Muscle of arm (tissue), 12 donors: ENCODE results near the gene KLHL6. TPM values are rescaled to one million over a fixed set of nuclear protein-coding genes. Genes with fewer than 3 reads are reported as not detected.
"Not testable (repeated sequence)": the region's sequence is repeated elsewhere in the genome, so short reads cannot be mapped to it uniquely, and the experiment has no call there.

Experiments
- DNase-seq: peaks from one replicate; pipeline ENCODE4 v3.0.0-alpha.2; 2013
- polyA plus RNA-seq, 12 donors: library from polyadenylated mRNA; unstranded; fragments of 120-200 nt; gene quantifications; one replicate each; pipeline ENCODE4 v1.2.1, GENCODE V29; 2013; ENCODE audit not compliant: insufficient read length in 12 of 12

Gene KLHL6
- polyA plus RNA-seq, 12 donors, result 0.98 to 2.7 (median 1.8) TPM; not detected in 2

DNA sequence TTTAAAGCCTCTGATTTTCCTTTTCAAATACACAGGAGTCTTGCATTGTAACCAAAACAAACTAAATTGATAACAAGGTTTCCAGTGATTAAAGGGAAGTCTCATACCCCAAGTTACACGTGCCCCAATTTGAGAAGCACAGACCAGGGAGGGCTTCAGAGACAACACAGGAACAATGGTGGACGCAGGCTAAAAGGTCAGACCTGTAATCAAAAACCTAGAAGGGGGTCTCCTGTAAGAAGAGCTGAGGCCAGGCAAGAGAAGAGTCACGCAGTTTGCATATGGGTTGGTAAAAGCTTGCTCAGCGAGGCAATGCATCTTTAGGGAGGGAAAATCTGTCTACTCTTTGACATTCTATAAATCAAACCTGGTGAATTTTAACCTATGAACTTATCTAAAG lies 68.5 kb downstream of the KLHL6 start:
- no peak for DNase-seq

GRCh38 chr3:183486472-183486871 lies 69.0 kb downstream of the KLHL6 start:
- no peak for DNase-seq

DNA sequence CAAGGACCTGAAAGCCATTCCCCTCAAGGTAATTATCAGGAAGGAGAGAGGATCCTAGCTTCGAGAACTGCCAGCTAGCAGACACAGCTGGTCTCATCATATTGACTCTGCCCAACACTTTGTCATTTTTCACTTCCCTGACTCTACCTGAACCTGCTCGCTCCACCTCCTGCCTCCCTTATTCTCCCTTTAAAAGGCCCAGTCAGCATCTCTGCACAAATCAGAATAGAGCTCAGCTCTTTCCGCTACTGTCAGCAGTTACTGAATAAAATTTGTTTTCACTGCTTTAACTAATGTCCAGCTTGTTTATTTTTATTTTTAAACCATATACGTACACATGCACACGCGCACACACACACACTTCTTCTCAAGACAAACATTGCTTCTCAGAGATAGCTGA lies 69.9 kb downstream of the KLHL6 start:
- no peak for DNase-seq

- DNase-seq, result no peak
Observed at GRCh38 chr3:183485093-183485492, 70.4 kb downstream of the KLHL6 start.

DNA sequence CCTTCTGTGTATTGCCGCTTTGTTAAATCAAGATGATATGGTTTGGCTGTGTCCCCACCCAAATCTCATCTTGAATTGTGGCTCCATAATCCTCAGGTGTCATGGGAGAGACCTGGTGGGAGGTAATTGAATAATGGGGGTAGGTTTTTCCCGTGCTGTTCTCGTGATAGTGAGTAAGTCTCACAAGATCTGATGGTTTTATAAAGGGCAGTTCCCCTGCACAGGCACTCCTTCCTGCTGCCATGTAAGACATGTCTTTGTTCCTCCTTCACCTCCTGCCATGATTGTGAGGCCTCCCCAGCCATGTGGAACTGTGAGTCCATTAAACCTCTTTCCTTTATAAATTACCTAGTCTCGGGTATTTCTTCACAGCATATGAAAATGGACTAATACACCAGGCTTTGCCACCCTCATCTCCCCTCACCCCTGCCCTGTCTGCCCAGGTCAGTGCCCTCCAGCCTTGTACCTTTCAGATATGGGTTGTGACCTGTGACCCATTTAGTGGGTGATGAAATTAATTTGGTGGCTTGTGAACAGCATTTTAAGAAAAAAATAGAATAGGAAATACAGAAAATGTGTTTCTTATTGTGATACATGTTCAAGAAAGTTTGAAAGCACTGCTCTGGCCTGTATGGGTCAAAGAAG lies 71.0 kb downstream of the KLHL6 start:
- no peak for DNase-seq

DNA sequence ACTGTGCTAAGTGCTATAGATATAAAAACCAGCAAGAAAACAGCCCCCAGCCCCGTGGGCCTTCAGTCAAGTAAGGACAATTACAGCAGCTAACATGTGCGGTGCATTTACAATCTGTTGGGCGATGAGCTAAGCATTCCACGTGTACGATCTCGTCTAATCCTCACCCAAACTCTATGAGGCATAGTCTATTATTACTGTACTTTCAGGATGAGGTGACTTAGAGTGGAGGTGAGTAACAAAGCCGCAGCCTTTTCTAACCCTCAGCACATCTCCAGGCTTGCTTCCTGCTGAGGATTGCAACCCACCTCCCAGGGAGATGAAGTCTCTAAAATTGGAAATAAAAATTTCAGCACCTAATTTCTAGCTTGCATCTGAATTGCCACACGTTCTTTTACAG lies 73.9 kb downstream of the KLHL6 start:
- no peak for DNase-seq

GRCh38 chr3:183478501-183478900 lies 77.0 kb downstream of the KLHL6 start:
- no peak for DNase-seq

DNA sequence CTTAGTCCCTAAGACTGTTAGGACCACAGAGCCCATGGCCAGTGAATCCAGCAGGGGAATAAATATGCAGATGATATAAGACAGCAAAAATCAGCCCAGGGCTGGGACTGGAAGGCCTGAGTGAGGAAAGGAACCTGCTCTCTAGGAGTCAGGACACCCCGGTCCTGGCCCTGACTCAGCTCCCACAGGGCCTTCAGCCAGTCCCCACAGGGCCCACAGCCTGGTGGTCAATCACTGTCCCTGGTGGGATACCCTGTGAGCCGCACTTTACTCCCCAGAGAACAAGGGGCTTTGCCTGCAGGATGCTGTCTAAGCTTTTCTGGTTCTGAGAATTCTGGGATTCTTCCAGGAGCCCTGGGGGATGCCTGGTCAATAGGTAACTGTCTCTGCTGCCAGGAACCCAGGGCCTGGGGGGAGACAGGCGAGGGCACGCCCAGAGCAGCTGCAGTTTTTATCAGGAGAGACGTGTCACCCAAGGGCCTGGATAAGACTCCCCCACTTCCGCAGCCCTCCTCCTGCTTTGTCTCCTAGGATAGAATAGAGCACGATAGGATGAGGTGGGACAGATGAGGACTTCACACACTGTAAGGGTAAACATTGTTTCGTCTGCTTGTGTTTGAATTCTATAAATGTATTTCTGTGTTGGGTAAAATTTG lies 77.6 kb downstream of the KLHL6 start:
- no peak for DNase-seq

DNA sequence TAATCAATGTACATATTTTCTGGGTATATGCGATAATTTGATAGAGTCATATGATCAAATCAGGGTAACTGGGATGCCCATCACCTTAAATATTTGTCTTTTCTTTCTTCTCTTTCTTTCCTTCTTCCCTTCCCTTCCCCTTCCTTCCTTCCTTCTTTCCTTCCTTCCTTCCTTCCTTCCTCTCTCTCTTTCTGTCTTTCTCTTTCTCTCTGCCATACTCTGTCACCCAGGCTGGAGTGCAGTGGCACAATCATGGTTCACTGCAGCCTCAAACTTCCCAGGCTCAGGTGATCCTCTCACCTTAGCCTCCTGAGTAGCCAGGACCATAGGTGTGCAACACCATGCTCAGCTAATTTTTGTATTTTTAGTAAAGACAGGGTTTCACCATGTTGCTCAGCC lies 79.7 kb downstream of the KLHL6 start:
- DNase-seq, result not testable (repeated sequence)

GRCh38 chr3:183475016-183475763 lies 80.3 kb downstream of the KLHL6 start:
- no peak for DNase-seq

- DNase-seq, result no peak
Observed at GRCh38 chr3:183473969-183474368, 81.5 kb downstream of the KLHL6 start.

- no peak for DNase-seq
Observed at GRCh38 chr3:183472155-183472554, 83.4 kb downstream of the KLHL6 start.

DNA sequence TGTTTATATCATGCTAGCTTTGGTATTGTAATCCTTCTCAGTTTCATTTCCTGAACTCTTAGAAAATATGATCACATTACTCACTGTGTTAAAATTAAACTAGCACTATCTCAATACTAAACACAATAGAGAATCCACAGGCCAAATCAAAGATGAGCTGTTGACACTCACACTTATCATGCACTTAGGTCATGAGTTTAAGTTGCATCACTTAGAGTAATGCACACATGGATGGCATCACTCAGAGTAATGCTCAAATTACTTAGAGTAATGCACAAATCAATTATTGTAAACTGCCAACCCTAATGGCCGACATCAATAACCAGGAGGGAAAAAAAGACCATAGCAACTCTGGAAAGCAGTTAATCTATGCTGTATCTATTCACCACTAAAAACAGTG lies 87.1 kb downstream of the KLHL6 start:
- no peak for DNase-seq

GRCh38 chr3:183466575-183466974 lies 88.9 kb downstream of the KLHL6 start:
- no peak for DNase-seq

DNA sequence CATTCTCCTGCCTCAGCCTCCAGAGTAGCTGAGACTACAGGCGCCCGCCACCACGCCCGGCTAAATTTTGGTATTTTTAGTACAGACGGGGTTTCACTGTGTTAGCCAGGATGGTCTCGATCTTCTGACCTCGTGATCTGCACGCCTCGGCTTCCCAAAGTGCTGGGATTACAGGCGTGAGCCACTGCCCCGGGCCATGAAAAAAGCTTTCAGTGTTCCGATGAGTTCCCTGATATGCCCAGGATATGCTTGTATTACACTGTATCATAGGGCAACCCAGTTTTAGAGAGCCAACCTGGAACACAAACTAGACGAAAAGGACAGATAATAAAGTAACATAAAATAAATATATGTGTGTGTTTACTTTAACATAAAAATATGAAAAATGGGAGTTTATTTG lies 89.8 kb downstream of the KLHL6 start:
- DNase-seq, result not testable (repeated sequence)

DNA sequence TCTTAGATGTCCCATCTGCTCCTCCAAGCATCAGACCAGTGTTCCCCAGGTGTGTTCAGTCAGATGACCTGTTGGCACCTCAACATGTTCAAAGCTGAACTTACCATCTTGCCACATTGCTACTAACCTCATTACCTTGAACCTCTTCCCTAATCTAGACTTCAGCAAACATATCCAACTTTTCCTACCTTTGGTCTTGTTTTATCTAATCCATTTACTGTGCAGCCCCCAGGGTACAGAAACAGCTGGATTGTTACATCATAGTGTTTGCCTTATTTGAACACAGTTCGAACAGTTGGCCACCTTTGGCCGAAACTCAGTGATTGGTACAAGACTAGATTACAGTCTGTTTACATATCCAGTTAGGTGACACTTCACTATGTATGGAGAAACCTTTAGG lies 91.0 kb downstream of the KLHL6 start:
- no peak for DNase-seq

DNA sequence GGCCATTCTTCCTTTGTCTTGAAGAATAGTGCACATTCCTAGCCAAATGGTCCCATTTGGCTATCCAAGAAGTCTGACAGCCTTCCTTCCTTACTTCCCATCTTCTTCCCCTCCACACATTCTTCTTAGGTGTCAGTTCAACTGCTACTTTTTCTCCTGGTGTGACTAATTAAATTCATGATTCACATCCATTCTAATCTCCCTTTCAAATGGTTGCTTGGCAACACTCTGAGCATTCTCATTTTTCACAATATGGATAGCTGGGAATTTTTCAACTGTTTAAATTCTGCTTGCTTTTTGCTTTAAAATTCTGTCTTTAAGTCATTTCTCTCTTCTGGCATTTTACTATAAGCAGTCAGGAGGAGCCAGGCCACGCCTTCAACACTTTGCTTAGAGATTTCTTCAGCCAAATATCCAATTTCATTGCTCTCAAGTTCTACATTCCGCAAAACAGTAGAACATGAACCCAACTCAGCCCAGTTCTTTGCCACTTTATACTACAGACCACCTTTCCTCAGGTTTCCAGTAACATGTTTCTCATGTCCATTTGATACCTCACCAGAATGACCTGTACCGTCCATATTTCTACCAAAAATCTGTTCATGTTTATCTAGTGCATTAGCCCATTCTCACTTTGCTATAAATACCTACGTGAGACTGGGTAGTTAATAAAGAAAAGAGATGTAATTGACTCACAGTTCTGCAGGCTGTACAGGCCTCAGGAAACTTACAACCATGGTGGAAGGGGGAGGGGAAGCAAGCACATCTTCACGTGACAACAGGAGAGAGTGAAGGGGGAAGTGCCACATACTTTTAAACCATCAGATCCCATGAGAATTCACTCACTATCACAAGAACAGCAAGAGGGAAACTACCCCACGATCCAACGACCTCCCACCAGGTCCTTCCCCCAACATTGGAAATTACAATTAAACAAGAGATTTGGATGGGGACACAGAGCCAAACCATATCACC lies 95.1 kb downstream of the KLHL6 start:
- no peak for DNase-seq

GRCh38 chr3:183455089-183455488 lies 100.4 kb downstream of the KLHL6 start:
- DNase-seq, result no peak

GRCh38 chr3:183454064-183454463 lies 101.4 kb downstream of the KLHL6 start:
- no peak for DNase-seq

GRCh38 chr3:183449791-183450190 lies 105.7 kb downstream of the KLHL6 start:
- DNase-seq, result no peak

DNA sequence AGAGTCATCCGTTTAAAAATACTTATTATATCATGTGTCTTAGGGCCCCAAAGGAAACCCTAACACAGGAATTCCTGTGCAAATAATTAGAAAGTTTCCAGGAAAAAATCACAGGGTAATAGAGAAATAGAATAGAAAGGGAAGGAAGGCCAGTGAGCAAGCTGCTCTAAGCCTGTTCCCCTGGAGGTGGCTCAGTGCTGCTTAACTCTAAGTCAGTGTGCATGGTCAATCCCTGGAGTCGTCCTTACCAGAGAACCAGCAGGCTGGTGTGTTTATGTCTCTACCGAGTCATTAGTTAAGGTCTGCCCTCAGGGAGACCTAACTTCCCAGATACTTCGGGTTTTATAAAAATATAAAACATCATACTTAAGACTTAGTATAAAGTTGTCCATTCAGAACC lies 106.1 kb downstream of the KLHL6 start:
- DNase-seq, result no peak
